HG02852 (cell line): Measurements from ENCODE around the gene GABRD.
"Not testable (repeated sequence)": the region's sequence is repeated elsewhere in the genome, so short reads cannot be mapped to it uniquely, and the experiment has no call there.

Source experiments
- ATAC-seq: cut with Tn5 transposase; IDR thresholded peaks from one replicate; pipeline ENCODE4 v1.9.1; 2021; ENCODE audit warnings: mild to moderate bottlenecking, moderate library complexity; ENCODE audit not compliant: unreplicated experiment

The GABRD gene

GRCh38 chr1:2019172-2019543 lies at the start of gene GABRD:
TSS of gene GABRD (plus strand) at chr1:2019345. CDS start at chr1:2019424, 79 bp downstream.
- no peak for ATAC-seq

GRCh38 chr1:1969505-1969900 lies 49.6 kb upstream of the GABRD start:
- no peak for ATAC-seq

GRCh38 chr1:1969953-1970716 lies 49.0 kb upstream of the GABRD start:
- ATAC-seq = no peak

- no peak for ATAC-seq
These were observed 48.1 kb upstream of the GABRD start for GRCh38 chr1:1971017-1971416.

- no peak for ATAC-seq
These were observed 47.5 kb upstream of the GABRD start for GRCh38 chr1:1971688-1972087.

GRCh38 chr1:1972976-1973715 lies 46.0 kb upstream of the GABRD start:
- ATAC-seq = no peak

GRCh38 chr1:1973716-1974642 lies 45.2 kb upstream of the GABRD start:
- no peak for ATAC-seq

- ATAC-seq = no peak
These were observed 44.3 kb upstream of the GABRD start for GRCh38 chr1:1974834-1975233.

GRCh38 chr1:1975535-1975934 lies 43.6 kb upstream of the GABRD start:
- ATAC-seq = no peak

GRCh38 chr1:1976031-1976430 lies 43.1 kb upstream of the GABRD start:
- no peak for ATAC-seq

GRCh38 chr1:1978108-1978507 lies 41.0 kb upstream of the GABRD start:
- ATAC-seq = no peak

- ATAC-seq = not testable (repeated sequence)
These were observed 40.3 kb upstream of the GABRD start for GRCh38 chr1:1978690-1979481.

- ATAC-seq = no peak
These were observed 39.5 kb upstream of the GABRD start for GRCh38 chr1:1979482-1980165.

- no peak for ATAC-seq
These were observed 38.5 kb upstream of the GABRD start for GRCh38 chr1:1980467-1981141.

- ATAC-seq = no peak
These were observed 38.0 kb upstream of the GABRD start for GRCh38 chr1:1981142-1981500.

- ATAC-seq = not testable (repeated sequence)
These were observed 37.4 kb upstream of the GABRD start for GRCh38 chr1:1981631-1982327.

- ATAC-seq = no peak
These were observed 36.5 kb upstream of the GABRD start for GRCh38 chr1:1982379-1983232.

GRCh38 chr1:1984560-1985070 lies 34.5 kb upstream of the GABRD start:
- no peak for ATAC-seq
